SK-N-SH treated with all-trans-retinoic acid at 6 μM for 48 hours (cell line): ENCODE results near the gene NALCN.

ENCODE experiments used
- ESRRG ChIP-seq: fragments of 250-450 bp; sonication (Bioruptor Pico); IDR thresholded peaks from 2 replicates; pipeline ENCODE4 v1.6.1; 2021; ENCODE audit warnings: mild to moderate bottlenecking
- PPARA ChIP-seq: fragments of 250-450 bp; sonication (Bioruptor Pico); IDR thresholded peaks from 2 replicates; pipeline ENCODE4 v1.5.0; 2020; ENCODE audit warnings: mild to moderate bottlenecking, borderline replicate concordance
- TF ChIP-seq, protein P1 (sequence below): fragments of 250-450 bp; sonication (Bioruptor Pico); IDR thresholded peaks from 2 replicates; pipeline ENCODE4 v1.8.0; 2020; ENCODE audit warnings: mild to moderate bottlenecking, moderate library complexity, borderline replicate concordance

DNA sequence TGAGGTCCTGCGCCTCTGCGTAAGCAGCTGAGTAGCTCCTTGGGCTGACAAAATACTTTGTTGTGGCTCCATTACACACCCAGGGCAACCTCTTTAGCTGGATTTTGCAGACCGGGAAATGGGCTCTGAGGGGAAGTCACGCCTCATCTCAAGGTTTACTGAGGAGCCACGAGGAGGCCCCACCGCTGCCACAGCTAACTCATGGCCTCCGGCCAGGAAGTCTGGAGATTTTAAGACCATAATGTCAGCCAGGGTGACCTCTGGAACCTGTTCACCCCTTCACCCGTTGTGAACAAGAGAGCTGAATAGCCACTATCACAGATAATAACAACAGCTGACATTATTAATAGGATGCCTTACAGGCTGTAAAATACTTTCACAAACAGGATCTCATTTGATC, 390.4 kb downstream of the NALCN start:
- TF ChIP-seq ESRRG (CRISPR knock-in tag) = no peak
- TF ChIP-seq PPARA = no peak
- TF ChIP-seq, protein P1, sequence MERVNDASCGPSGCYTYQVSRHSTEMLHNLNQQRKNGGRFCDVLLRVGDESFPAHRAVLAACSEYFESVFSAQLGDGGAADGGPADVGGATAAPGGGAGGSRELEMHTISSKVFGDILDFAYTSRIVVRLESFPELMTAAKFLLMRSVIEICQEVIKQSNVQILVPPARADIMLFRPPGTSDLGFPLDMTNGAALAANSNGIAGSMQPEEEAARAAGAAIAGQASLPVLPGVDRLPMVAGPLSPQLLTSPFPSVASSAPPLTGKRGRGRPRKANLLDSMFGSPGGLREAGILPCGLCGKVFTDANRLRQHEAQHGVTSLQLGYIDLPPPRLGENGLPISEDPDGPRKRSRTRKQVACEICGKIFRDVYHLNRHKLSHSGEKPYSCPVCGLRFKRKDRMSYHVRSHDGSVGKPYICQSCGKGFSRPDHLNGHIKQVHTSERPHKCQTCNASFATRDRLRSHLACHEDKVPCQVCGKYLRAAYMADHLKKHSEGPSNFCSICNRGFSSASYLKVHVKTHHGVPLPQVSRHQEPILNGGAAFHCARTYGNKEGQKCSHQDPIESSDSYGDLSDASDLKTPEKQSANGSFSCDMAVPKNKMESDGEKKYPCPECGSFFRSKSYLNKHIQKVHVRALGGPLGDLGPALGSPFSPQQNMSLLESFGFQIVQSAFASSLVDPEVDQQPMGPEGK (CRISPR knock-in tag) = no peak
